Stimulated activated CD4-positive, alpha-beta T cell treated with anti-CD3 and anti-CD28 coated beads, Interleukin-12 subunit alpha, Interleukin-12 subunit beta, amount 100 ng/mL, for 48 hours (primary cell): Measurements from ENCODE around the gene ACSL4.
"Not testable (repeated sequence)": the region's sequence is repeated elsewhere in the genome, so short reads cannot be mapped to it uniquely, and the experiment has no call there.

Experiments used
- DNase-seq, 3 donors: peaks; one replicate each; pipeline ENCODE4 v3.0.0-alpha.2; 2020; ENCODE audit warnings: low read depth in 2 of 3, low spot score in 1 of 3

Gene ACSL4

GRCh38 chrX:109732017-109732801, 848 bp downstream of the ACSL4 start:
- DNase-seq: no peak

GRCh38 chrX:109728173-109728535, 4.9 kb downstream of the ACSL4 start:
- DNase-seq: no peak

- not testable (repeated sequence) for DNase-seq
Observed at GRCh38 chrX:109724971-109725370, 8.1 kb downstream of the ACSL4 start.

- no peak for DNase-seq
Observed at GRCh38 chrX:109720947-109721346, 12.1 kb downstream of the ACSL4 start.

GRCh38 chrX:109719264-109719663, 13.8 kb downstream of the ACSL4 start:
- DNase-seq: no peak

GRCh38 chrX:109716431-109717028, 16.5 kb downstream of the ACSL4 start:
- DNase-seq: no peak

GRCh38 chrX:109714340-109714958, 18.6 kb downstream of the ACSL4 start:
- DNase-seq: no peak

GRCh38 chrX:109710181-109710580, 22.9 kb downstream of the ACSL4 start:
- no peak for DNase-seq

GRCh38 chrX:109709129-109709631, 23.9 kb downstream of the ACSL4 start:
- no peak for DNase-seq

GRCh38 chrX:109707720-109708119, 25.3 kb downstream of the ACSL4 start:
- no peak for DNase-seq

- DNase-seq: no peak
Observed at GRCh38 chrX:109707319-109707718, 25.7 kb downstream of the ACSL4 start.

- DNase-seq: no peak
Observed at GRCh38 chrX:109704563-109704962, 28.5 kb downstream of the ACSL4 start.

- DNase-seq: no peak
Observed at GRCh38 chrX:109697855-109698254, 35.2 kb downstream of the ACSL4 start.

- no peak for DNase-seq
Observed at GRCh38 chrX:109696146-109696740, 36.8 kb downstream of the ACSL4 start.

GRCh38 chrX:109695637-109696036, 37.4 kb downstream of the ACSL4 start:
- DNase-seq: no peak

- DNase-seq: no peak
Observed at GRCh38 chrX:109691752-109692151, 41.3 kb downstream of the ACSL4 start.

- no peak for DNase-seq
Observed at GRCh38 chrX:109691277-109691676, 41.8 kb downstream of the ACSL4 start.

GRCh38 chrX:109687903-109688302, 45.2 kb downstream of the ACSL4 start:
- no peak for DNase-seq

GRCh38 chrX:109685656-109686078, 47.4 kb downstream of the ACSL4 start:
- DNase-seq: no peak

- DNase-seq: no peak
Observed at GRCh38 chrX:109684136-109684535, 48.9 kb downstream of the ACSL4 start.

- DNase-seq: no peak
Observed at GRCh38 chrX:109681475-109682081, 51.5 kb downstream of the ACSL4 start.
